Thyroid gland (tissue), 4 donors: ENCODE results near the gene FAM3A. TPM values are rescaled to one million over a fixed set of nuclear protein-coding genes. Genes with fewer than 3 reads are reported as not detected.

Experiments
- DNase-seq, 2 donors: peaks; one replicate each; pipeline ENCODE4 v3.0.0-alpha.2; 2019
- H3K27ac ChIP-seq, 3 donors: fragments of 200-600 bp; sonication (generic); 1 replicate in 2 of 3; 2 replicates in 1 of 3; pipeline ENCODE4 v1.5.1; 2016 to 2019; ENCODE audit warnings: mild to moderate bottlenecking in 1 of 3, moderate library complexity in 1 of 3
- H3K27me3 ChIP-seq: fragments of 200-600 bp; sonication (generic); one replicate; pipeline ENCODE4 v1.5.1; 2019
- H3K36me3 ChIP-seq, 2 donors: fragments of 200-600 bp; sonication (generic); one replicate each; pipeline ENCODE4 v1.5.1; 2016 to 2019
- H3K4me1 ChIP-seq, 2 donors: fragments of 200-600 bp; sonication (generic); one replicate each; pipeline ENCODE4 v1.5.1; 2017 to 2019
- H3K4me3 ChIP-seq, 3 donors: fragments of 200-600 bp; sonication (generic); replicated peaks in 1 of 3; 1 replicate in 2 of 3; 2 replicates in 1 of 3; pipeline ENCODE4 v1.5.1; 2016; ENCODE audit warnings: mild to moderate bottlenecking in 1 of 3
- H3K9me3 ChIP-seq: fragments of 200-600 bp; sonication (generic); one replicate; pipeline ENCODE4 v1.5.1; 2017
- POLR2A ChIP-seq, 2 donors: fragments of 450-650 bp; IDR thresholded peaks; one replicate each; pipeline ENCODE4 v1.6.1; 2017; ENCODE audit warnings: antibody characterized with exemption in 2 of 2, mild to moderate bottlenecking in 2 of 2, moderate library complexity in 1 of 2
- WGBS, 2 donors: methylation state at CpG; one replicate each; pipeline ENCODE4 v1.1.5; 2017; 5-methylcytosine and 5-hydroxymethylcytosine counted together
- intact Hi-C: fragments of 100-400 bp; cut with DNase I; formaldehyde crosslinking; loops from one replicate; pipeline ENCODE4 v1.15.1; 2023
- total RNA-seq, 4 donors: library from RNA; depleted of rRNA; stranded (reverse); fragments of >200 nt; gene quantifications; one replicate each; pipeline ENCODE4 v1.2.3, GENCODE V29; 2016
- TF ChIP-seq, protein P1 (sequence below), 6 experiments: fragments of 200-600 bp in 3 of 6; fragments of 450-650 bp in 3 of 6; sonication (generic) in 3 of 6; IDR thresholded peaks; one replicate each; pipeline ENCODE4 v1.5.1; 2016 to 2019; ENCODE audit warnings: antibody characterized with exemption in 6 of 6, mild to moderate bottlenecking in 2 of 6, inconsistent platforms in 1 of 6, moderate library complexity in 1 of 6

FAM3A gene
- total RNA-seq, 4 donors from 2014 or later: 56.3 to 67.7 (median 65.3) TPM

DNA sequence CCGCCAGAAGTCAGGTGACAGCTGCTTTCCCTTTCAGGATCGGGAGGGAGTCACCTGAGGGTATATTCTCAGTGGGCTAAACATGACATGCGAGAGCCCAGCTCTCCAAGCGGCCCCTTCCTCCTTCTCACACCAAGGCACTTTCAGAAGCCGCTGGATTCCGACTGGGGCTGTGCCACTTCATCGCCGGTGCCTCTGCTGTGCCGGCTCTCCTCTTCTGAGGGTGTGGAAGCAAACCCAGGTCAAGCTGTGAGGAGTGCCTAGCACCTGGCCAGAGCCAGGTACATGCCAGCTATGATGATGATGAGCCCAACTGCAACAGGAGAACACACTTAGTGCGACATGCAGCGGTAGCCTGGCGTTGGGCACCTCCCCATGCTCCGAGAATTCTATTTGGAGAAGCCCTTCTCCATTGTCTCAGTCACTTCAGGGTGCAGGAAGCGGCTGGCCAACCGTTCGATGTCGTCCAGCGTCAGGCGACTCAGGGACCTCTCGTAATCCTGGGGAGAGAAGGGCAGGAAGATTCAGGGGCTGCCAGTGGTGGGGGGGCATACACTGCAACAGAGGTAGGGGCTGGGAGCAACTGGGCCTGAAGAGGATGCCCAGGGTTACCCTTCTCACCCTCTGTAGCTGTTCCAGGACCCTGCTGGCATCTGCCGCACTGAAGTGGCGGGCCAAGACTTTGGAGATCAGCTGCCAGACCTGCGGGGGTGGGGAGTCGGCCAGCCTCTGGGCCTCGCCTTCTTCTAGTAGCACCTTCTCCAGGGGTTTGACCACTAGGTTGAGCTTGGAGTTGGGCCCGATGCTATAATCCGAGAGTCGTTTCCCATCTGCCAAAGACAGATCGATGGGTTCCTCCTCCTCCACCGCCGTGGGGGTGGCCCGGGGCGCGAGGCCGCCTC is 30.6 kb downstream of the FAM3A start:
- Histone ChIP-seq H3K36me3 (no peaks in the 10 kb centered on the region), H3K27ac (peak overlapping the region in 1 of 3 donors; percentile 71), H3K4me1 (peaks cover 0 to 13% of the 10 kb centered on the region in 2 donors), H3K27me3 (no peaks in the 10 kb centered on the region), H3K9me3 (no peaks in the 10 kb centered on the region), H3K4me3 (peak overlapping the region in 1 of 3 donors; percentile 51)
- DNase-seq: peak; percentile 22 to 46
- intact Hi-C loops: loop anchor here (5.0 kb wide), 1 partner anchor 48 kb away; the partner anchor contains the start of gene GDI1
- no CpG with 5 or more reads among the region's 35 CpGs for WGBS, 2 donors
- TF ChIP-seq POLR2A (IDR thresholded peaks at IDR 0.05): no peak
- TF ChIP-seq, protein P1, sequence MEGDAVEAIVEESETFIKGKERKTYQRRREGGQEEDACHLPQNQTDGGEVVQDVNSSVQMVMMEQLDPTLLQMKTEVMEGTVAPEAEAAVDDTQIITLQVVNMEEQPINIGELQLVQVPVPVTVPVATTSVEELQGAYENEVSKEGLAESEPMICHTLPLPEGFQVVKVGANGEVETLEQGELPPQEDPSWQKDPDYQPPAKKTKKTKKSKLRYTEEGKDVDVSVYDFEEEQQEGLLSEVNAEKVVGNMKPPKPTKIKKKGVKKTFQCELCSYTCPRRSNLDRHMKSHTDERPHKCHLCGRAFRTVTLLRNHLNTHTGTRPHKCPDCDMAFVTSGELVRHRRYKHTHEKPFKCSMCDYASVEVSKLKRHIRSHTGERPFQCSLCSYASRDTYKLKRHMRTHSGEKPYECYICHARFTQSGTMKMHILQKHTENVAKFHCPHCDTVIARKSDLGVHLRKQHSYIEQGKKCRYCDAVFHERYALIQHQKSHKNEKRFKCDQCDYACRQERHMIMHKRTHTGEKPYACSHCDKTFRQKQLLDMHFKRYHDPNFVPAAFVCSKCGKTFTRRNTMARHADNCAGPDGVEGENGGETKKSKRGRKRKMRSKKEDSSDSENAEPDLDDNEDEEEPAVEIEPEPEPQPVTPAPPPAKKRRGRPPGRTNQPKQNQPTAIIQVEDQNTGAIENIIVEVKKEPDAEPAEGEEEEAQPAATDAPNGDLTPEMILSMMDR (IDR thresholded peaks at IDR 0.05): no peak

DNA sequence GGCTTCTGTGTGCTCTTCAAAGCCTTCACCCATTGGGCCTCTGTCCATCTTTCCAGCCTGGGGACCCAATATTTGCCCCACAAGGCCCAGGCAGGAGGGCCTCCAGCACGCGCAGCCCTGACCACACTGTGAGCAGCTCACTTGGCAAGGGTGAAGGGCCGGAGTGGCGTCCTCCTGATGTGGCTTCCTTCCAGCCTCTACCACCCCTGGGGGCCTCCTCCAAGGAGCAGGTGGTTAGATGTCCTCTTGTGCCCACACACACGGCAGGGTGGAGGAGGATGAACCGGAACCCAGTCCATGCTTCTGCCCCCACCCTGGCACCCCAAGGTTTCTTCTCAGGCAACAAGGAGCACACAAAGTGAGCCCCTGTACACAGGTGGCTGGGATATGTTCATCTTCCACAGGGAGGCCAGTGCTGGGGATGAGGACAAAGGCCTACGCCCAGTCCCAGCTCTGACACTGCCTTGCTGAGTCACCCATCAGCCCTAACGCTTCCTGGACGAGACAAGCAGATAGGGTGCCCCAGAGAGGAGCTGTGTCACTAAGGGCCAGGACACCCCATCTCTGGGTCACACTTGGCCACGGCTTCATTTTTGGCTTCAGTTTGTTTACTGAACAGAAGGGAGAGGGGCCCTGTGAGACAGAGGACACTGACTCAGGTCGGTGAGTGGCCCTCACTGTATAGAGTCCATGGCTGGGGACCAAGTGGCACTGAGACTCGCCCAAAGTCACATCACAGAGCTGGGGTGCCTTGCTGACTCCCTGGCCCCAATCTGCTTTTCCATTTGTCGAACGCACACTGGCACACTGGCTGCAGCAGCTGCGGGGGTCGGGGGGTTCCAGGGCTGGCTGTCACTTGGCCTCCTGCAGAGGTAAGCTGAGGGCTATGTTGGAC is 31.5 kb downstream of the FAM3A start:
- Histone ChIP-seq H3K9me3 (no peaks in the 10 kb centered on the region), H3K4me3 (no peak overlapping the region), H3K27ac (no peak overlapping the region), H3K27me3 (no peaks in the 10 kb centered on the region), H3K36me3 (no peaks in the 10 kb centered on the region), H3K4me1 (peaks cover 0 to 13% of the 10 kb centered on the region in 2 donors)
- no peak for TF ChIP-seq POLR2A (IDR thresholded peaks at IDR 0.05)
- TF ChIP-seq, protein P1 (IDR thresholded peaks at IDR 0.05): no peak
- DNase-seq: no peak
- intact Hi-C loops: loop anchor here (5.0 kb wide), 1 partner anchor 47 kb away; the partner anchor contains the start of gene GDI1
- WGBS, 2 donors: 80% methylated on average over 7 of the region's 16 CpGs; no CpG with 5 or more reads in 1 of the 2 donors

DNA sequence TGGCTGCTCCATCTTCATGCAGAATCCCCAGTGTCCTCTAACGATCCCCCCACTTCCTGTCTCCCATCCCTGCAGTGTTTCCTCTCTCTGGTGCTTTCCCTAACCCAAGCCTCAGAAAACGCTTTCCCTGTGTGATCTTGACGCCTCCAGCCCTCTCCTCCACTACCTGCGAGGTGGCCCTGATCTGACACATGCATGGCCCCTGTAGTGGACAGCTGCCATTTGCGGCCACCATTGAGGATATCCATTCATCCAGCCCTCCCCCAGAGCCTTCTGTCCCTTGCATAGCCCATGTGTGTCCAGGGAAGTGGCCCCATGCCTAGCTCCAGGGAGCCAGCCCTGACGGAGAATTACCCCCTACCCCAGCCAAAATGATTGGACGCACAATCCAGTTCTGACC is 32.7 kb downstream of the FAM3A start:
- Histone ChIP-seq H3K4me3 (no peak overlapping the region), H3K4me1 (peaks cover 0 to 13% of the 10 kb centered on the region in 2 donors), H3K27me3 (no peaks in the 10 kb centered on the region), H3K36me3 (no peaks in the 10 kb centered on the region), H3K27ac (no peak overlapping the region), H3K9me3 (no peaks in the 10 kb centered on the region)
- no peak for DNase-seq
- TF ChIP-seq, protein P1 (IDR thresholded peaks at IDR 0.05): no peak
- TF ChIP-seq POLR2A (IDR thresholded peaks at IDR 0.05): no peak
- WGBS, 2 donors: 73 to 83% methylated on average over 5 to 7 of the region's 7 CpGs
- intact Hi-C loops: no loop called here

DNA sequence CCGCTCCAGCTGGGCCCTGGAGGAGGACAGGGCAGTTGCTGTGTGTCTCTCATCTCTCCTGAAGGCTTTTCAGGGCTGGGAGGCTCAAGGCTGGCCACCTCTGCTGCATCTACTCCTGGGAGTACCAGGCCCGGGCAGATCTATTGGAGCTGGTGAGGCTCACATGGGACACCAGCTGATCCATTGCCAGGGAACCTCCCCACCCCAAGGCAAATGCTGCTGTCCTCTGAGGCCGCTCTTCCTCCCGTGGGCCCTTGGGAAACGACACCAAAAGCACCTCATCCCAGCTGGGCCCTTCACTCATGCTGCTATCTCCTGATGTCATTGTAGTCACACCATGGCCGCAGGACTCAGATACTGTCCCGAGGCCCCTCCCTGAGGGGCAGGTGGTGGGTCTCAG is 33.2 kb downstream of the FAM3A start:
- intact Hi-C loops: no loop called here
- H3K4me1 ChIP-seq: peaks cover 0 to 13% of the 10 kb centered on the region in 2 donors
- H3K36me3 ChIP-seq: no peaks in the 10 kb centered on the region
- TF ChIP-seq, protein P1 (IDR thresholded peaks at IDR 0.05): no peak
- TF ChIP-seq POLR2A (IDR thresholded peaks at IDR 0.05): no peak
- no peak overlapping the region for H3K4me3 ChIP-seq
- H3K27me3 ChIP-seq: no peaks in the 10 kb centered on the region
- H3K27ac ChIP-seq: no peak overlapping the region
- 100% methylated on average over 1 of the region's 7 CpGs; no CpG with 5 or more reads in 1 of the 2 donors for WGBS, 2 donors
- DNase-seq: no peak
- H3K9me3 ChIP-seq: no peaks in the 10 kb centered on the region
